Loucy (cell line): Measurements from ENCODE around the gene PHACTR1.

ENCODE experiments used
- CTCF ChIP-seq: fragments of 200-600 bp; sonication (generic); conservative IDR thresholded peaks from 2 replicates; pipeline ENCODE4 v1.5.1; 2014; ENCODE audit warnings: mild to moderate bottlenecking, antibody characterized with exemption, low read length
- EZH2phosphoT487 ChIP-seq: fragments of 200-600 bp; IDR thresholded peaks from 2 replicates; pipeline ENCODE4 v1.6.1; 2018; ENCODE audit warnings: antibody characterized with exemption, mild to moderate bottlenecking, moderate library complexity, borderline replicate concordance

- TF ChIP-seq CTCF (no peak), EZH2phosphoT487 (no peak)
Observed at GRCh38 chr6:13300643-13301590, 584.4 kb downstream of the PHACTR1 start.
